22Rv1 (cell line): ENCODE data around the gene HLA-DQA2.
"Not testable (repeated sequence)": the region's sequence is repeated elsewhere in the genome, so short reads cannot be mapped to it uniquely, and the experiment has no call there.

Experiments used
- ZFX ChIP-seq: fragments of 450-650 bp; IDR thresholded peaks from 2 replicates; pipeline ENCODE4 v1.6.1; 2017; ENCODE audit warnings: antibody characterized with exemption, borderline replicate concordance
- TF ChIP-seq, protein P1 (sequence below): fragments of 450-650 bp; IDR thresholded peaks from 2 replicates; pipeline ENCODE4 v1.5.1; 2017; ENCODE audit warnings: mild to moderate bottlenecking

GRCh38 chr6:32745649-32746048 lies 4.5 kb downstream of the HLA-DQA2 start:
- TF ChIP-seq, protein P1, sequence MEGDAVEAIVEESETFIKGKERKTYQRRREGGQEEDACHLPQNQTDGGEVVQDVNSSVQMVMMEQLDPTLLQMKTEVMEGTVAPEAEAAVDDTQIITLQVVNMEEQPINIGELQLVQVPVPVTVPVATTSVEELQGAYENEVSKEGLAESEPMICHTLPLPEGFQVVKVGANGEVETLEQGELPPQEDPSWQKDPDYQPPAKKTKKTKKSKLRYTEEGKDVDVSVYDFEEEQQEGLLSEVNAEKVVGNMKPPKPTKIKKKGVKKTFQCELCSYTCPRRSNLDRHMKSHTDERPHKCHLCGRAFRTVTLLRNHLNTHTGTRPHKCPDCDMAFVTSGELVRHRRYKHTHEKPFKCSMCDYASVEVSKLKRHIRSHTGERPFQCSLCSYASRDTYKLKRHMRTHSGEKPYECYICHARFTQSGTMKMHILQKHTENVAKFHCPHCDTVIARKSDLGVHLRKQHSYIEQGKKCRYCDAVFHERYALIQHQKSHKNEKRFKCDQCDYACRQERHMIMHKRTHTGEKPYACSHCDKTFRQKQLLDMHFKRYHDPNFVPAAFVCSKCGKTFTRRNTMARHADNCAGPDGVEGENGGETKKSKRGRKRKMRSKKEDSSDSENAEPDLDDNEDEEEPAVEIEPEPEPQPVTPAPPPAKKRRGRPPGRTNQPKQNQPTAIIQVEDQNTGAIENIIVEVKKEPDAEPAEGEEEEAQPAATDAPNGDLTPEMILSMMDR = not testable (repeated sequence)
- not testable (repeated sequence) for TF ChIP-seq ZFX
